PC-9 (cell line): Measurements from ENCODE around the gene ARID3B.

Source experiments
- EZH2 ChIP-seq: fragments of 200-600 bp; sonication (generic); IDR thresholded peaks from 2 replicates; pipeline ENCODE4 v1.8.0; 2017; ENCODE audit warnings: antibody characterized with exemption, low read depth
- TF ChIP-seq, protein P1 (sequence below): fragments of 200-600 bp; sonication (generic); conservative IDR thresholded peaks from 2 replicates; pipeline ENCODE4 v1.6.1; 2017; ENCODE audit warnings: mixed run types, antibody characterized with exemption, mild to moderate bottlenecking, moderate library complexity

DNA sequence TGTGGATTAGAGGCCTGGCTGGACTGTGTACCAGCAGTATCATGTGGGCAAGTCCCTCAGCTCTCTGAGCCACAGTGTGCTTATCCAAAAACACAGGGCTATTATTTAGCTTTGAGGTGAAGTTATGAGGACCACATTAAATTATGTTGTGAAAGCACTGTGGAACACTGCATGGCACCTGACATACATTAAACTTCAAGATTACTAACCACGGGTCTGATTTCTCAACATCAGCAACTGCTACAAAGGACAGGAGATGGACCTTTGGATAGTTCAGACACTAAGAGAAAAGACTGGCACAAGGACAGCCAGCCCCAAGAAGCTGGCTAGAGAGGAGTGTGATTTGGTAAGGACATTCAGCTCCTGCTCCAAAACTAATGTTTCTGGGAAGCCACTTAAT, 96.0 kb downstream of the ARID3B start:
- TF ChIP-seq, protein P1, sequence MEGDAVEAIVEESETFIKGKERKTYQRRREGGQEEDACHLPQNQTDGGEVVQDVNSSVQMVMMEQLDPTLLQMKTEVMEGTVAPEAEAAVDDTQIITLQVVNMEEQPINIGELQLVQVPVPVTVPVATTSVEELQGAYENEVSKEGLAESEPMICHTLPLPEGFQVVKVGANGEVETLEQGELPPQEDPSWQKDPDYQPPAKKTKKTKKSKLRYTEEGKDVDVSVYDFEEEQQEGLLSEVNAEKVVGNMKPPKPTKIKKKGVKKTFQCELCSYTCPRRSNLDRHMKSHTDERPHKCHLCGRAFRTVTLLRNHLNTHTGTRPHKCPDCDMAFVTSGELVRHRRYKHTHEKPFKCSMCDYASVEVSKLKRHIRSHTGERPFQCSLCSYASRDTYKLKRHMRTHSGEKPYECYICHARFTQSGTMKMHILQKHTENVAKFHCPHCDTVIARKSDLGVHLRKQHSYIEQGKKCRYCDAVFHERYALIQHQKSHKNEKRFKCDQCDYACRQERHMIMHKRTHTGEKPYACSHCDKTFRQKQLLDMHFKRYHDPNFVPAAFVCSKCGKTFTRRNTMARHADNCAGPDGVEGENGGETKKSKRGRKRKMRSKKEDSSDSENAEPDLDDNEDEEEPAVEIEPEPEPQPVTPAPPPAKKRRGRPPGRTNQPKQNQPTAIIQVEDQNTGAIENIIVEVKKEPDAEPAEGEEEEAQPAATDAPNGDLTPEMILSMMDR, result no peak
- no peak for TF ChIP-seq EZH2
